Activated naive CD8-positive, alpha-beta T cell treated with anti-CD3 and anti-CD28 coated beads for 36 hours (primary cell): ENCODE results near the gene DUSP3. TPM values are rescaled to one million over a fixed set of nuclear protein-coding genes. Genes with fewer than 3 reads are reported as not detected.

ENCODE experiments used
- total RNA-seq, 2 experiments: library from RNA; stranded (reverse); gene quantifications; one replicate each; pipeline ENCODE4 v1.2.3, GENCODE V29; 2021

DUSP3 gene
- total RNA-seq, 2 experiments from 2014 or later = 21.2 to 22.3 TPM

Other genes with a start within 250 kb of the DUSP3 start
- 1 to 10 TPM; 7.5 to 7.8 TPM for gene ETV4, start 232.6 kb downstream of the DUSP3 start, total RNA-seq
- gene MEOX1, start 117.1 kb downstream of the DUSP3 start, total RNA-seq = under 1 TPM; 0.14 to 0.25 TPM
- gene SOST, start 20.2 kb downstream of the DUSP3 start, total RNA-seq = not detected
- not detected for gene CFAP97D1, start 1.5 kb upstream of the DUSP3 start, total RNA-seq
- 1 to 10 TPM in 1 of 2 experiments, under 1 TPM in 1; 0.80 to 1.1 TPM for gene MPP3, start 54.2 kb upstream of the DUSP3 start, total RNA-seq
- gene CD300LG, start 68.2 kb upstream of the DUSP3 start, total RNA-seq = not detected
- gene MPP2, start 128.6 kb upstream of the DUSP3 start, total RNA-seq = 1 to 10 TPM; 5.2 to 6.5 TPM
- gene PPY, start 163.5 kb upstream of the DUSP3 start, total RNA-seq = not detected
- not detected for gene PYY, start 175.0 kb upstream of the DUSP3 start, total RNA-seq
- 1 to 10 TPM in 1 of 2 experiments, under 1 TPM in 1; 0.82 to 1.1 TPM for gene NAGS, start 225.6 kb upstream of the DUSP3 start, total RNA-seq
- 10 to 100 TPM; 22.7 to 26.9 TPM for gene TMEM101, start 236.0 kb upstream of the DUSP3 start, total RNA-seq